NCI-H460 (cell line): ENCODE results near the gene MDH1B. TPM values are rescaled to one million over a fixed set of nuclear protein-coding genes. Genes with fewer than 3 reads are reported as not detected.
A peak's percentile ranks its signal among the peaks of the same experiment; 100 is the strongest.
"Not testable (repeated sequence)": the region's sequence is repeated elsewhere in the genome, so short reads cannot be mapped to it uniquely, and the experiment has no call there.

Source experiments
- DNase-seq: peaks from one replicate; pipeline ENCODE4 v3.0.0-alpha.2; 2016; ENCODE audit warnings: low read depth; ENCODE audit errors: extremely low read depth
- polyA plus RNA-seq: library from polyadenylated mRNA; depleted of rRNA; stranded (reverse); fragments of >200 nt; gene quantifications from 2 replicates; pipeline ENCODE4 v1.2.3, GENCODE V29; 2014; cell fraction: nucleus; rRNA removed
- total RNA-seq: library from RNA; depleted of rRNA; stranded (reverse); fragments of >200 nt; shearing (Covaris generic); gene quantifications from 2 replicates; pipeline ENCODE4 v1.2.3, GENCODE V29; 2014; rRNA removed

Gene MDH1B
- total RNA-seq = 0.35 and 0.64 TPM in 2 replicates
- 0.19 and 1.4 TPM in 2 replicates for polyA plus RNA-seq

DNA sequence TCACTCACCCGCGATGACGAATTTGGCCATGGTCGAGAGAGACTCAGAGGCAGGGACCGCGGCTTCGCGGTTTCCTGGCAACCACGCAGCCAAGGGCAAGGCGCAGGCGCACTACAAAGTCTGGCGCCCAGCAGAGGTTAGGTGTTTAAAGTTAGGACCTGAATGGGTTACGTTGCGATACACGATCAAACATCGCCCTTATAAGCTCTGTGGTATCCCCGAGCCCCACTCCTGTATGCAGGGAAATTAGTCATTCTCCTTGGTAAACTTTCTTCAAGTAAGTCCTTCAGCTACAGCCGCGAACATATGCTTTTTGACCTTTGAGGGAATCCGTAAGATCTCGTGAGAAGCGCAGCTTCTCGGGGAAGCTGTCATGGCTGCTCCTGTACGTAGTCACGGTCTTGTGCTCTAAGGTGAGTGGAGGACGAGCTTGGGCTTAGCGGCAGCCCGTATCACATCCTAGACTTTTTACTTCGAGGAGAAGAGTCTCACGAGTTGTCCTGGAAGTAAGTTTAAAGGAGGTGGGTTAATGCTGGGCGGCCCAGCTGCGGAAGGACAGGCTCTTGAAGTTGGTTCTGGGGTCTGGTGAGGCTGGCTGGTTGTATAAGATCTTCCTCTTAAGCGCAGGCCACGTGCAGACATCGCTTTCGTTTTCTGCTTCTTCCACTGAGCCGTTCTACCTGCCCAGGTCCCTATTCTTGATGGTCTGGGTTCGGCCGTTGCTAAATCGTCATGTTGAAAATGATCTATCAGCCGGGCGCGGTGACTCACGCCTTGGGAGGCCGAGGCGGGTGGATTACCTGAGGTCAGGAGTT is at the start of gene MDH1B, which contains the start of gene FASTKD2:
TSS of gene MDH1B (minus strand) at position 87 of the 815 bp plus-strand sequence. CDS start at position 30, 57 bp downstream.
TSS of gene FASTKD2 (plus strand) at position 365 of the 815 bp plus-strand sequence. CDS start 1,088 bp downstream, outside the sequence.
- DNase-seq = peak; percentile 90

DNA sequence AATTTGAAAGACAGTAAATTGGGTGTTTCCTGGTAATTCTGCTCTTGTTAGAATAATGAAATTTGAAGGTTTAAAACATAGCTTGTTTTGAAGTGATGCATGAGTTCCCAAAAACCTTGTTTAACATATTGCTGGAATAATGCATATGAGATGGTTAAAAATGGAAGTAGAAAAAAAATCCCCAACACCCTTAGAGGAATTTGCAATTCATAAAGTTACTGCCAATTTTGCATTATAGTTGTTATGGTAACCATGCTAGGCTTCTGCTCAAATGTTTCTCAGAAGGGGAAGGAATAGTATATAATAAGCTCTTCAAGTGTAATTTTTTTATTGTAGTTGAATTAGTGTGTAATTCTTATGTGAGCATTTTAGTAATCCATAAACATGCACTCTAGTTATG is 49.4 kb upstream of the MDH1B start:
- no peak for DNase-seq

DNA sequence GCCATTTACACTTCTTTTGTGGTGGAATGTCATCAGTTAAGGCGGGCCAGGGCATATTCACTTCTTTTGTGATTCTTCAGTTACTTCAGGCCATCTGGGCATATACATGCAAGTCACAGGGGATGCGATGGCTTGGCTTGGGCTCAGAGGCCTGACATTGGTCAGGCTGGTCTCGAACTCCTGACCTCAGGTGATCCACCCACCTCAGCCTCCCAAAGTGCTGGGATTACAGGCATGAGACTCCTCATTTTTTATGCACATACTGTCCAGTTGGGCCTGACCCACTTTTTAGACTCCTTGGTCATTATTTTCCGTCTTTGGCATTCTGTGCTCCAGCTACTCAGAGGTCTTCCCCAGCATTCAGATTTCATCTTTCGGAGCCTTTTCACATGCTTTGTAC is 47.3 kb upstream of the MDH1B start:
- not testable (repeated sequence) for DNase-seq

DNA sequence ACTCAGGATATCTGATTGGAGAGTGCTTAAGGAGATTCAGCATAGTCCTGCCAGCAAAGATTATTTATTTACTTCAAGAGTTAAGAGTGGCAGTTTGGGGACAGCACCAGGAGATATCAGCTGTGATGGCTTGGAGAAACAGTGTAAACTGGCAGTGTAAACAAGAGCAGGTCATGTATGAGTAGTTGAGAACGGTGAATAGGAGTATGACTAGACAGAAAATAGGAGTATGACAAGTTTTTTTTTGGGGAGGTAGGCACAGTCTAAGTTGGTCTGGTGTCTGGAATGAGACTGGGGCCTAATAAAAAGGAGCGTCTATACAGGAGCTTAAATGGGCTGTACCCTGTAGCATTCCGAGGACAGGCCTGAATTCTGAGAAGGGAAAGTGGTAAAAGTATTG is 42.5 kb upstream of the MDH1B start:
- DNase-seq = not testable (repeated sequence)

DNA sequence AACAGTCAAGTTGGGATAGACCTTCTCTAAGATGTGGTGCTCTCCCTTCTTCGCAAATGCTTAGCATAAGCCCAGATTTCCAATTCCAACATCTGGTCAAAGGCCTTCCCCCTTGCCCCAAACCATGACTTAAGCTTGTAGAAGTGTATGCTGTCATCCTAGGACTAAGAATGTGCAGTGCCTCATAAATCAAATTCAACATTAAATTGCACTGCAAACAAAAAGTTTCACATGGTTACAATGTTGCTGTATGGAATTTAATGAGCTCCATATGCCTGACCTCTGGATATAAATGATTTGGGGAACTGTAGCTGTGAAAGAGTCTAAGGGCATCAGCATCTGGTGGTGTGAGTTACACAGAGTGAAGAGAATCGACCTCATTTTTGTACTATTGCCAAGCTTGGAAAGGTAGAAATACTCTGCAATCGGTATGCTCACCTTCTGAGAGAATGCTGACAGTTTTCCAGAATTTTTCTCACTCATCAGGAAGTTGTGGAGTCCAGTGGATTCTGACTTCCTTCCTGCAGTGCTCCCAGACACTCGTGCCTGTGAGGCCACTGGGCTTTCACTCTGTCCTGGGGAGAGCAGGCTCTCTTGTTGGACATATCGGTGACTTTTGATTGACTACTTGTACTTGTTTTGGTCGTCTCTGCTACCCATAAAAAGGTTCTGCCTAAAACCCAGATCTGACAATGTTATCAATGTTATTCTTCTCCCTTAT is 40.9 kb upstream of the MDH1B start:
- no peak for DNase-seq

DNA sequence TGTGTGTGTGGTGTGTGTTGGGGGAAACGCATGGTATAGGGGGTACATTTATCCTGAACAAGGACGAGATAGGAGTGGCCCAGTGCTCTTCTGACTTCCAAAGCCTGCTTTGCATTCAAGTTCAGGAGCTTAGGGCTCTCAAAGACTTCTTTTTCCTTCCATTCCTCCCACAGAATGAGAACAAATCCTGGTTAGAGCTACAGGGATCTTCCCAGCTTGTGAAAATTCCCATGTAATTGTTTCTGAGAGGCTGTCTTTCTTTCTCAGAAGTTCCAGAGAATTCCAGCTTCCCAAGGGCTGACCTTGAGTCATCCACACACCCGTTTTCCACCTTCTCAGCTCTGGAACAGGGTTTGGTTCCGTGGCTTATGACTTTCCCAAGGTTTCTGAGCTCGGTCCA is 39.2 kb upstream of the MDH1B start:
- DNase-seq = no peak

DNA sequence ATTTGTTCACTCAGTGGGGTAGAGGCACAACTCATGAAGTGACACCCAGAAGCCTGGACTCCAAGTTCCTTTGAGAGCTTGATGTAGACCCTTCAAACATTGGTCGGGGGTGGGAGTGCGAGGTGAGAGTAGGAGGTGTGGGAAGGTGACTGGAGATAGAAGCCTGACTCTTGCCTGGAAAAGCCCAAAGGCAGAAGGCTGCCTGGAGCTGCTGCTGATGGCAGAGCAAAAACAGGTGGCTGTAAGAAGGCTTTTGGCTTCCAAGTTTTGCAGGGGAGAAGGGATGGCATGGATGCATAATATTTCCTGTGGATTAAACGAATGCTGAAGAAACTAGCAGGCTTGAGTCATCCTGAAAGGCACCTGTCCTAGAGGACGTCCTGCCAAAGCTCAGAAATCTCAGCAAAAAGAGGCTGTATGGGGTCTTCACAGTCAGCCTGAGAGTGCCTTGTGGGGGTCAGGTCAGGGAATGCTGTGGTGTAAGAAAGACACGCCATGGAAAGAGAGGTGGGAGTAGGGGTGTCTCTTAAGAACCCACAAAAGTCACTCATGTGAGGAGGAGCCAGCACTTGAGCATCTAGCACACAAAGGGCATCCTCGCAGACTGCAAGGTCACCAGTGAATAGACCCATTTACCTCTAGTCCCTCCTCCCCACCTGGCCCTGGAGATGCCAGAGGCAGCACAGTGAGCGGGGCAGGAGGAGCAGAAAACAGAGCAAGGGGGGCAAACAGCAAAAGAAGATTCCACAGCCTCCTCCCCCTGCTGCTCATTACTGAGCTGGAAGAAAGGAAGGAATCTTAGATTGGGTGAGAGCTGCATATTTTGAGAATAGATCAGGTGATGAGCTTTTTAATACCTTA is 37.8 kb upstream of the MDH1B start:
- DNase-seq = no peak

DNA sequence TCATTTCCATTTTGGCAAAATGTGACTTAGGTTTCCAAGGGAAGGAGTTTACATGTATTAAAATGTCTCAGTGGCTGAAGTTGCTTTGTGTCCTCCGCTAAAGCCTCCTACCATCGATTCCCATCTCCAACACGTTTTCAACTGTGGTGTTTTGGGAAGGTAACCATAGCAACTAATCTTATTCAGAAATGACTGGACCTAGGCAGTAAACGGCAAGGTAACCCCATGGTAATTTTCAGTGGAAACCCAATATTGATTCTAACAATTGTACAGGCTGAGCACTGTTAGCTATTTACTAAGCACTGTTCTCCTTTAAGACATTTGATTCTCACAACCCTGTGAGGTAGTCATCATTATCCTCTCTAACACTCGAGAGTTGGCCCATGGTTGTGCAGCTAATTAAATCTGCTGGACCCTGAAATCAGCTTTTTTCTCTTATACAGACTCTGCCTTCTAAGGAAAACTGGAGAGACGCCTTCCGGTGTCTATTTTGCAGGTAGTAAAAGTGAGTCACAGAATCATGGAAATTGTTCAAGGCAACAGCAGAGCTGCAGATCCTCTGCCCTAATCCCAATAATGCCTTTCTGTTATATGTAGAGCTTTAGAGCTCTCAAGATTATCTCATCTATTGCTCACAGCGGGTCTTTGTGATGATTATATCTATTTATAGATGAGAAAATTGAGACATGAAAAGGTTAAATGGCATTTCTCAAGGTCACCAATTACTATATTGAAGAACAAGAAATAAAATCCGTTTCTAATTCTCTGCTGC is 36.5 kb upstream of the MDH1B start:
- no peak for DNase-seq

DNA sequence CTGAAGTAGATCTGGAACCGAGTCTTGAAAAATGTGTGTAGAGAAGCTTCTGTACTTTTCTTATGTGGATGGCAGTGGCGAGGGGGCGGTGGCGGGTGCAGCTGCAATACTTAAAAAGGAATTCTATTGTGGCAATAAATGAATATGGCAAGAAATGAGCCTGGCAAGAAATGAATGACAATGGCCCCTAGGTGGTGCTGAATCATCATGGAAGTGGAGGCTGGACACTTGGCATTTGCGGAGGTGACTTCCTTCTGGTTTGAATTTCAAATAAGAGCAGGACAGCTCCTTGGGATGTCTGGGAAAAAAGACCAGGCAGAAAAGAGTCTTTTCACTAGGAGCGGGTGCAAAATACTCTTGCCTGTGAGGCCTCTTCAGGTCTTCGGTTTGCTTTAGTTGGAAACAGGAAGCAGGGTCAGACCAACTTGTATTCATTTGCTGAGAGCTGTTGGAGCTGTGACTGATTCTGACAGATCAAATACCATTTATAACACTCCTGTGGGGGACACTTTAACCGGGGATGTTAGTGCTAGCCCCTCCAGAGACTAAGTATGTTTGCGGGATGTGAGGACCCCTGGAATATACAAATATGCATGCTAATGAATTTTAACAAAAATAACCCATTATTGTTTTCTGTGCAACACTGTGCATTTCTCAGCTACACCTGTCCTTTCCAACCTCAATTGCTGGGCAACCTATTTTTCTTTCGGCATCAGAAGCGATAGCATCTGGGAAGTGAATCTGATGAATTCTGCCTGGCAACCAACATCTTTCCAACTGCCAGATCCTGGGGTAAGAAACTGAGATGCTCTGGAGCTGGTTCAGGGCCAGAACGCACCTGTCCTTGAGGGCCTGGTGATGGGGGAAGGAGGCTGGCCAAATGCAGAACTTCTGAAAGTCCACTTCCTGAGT is 35.6 kb upstream of the MDH1B start:
- DNase-seq = peak; percentile 73

DNA sequence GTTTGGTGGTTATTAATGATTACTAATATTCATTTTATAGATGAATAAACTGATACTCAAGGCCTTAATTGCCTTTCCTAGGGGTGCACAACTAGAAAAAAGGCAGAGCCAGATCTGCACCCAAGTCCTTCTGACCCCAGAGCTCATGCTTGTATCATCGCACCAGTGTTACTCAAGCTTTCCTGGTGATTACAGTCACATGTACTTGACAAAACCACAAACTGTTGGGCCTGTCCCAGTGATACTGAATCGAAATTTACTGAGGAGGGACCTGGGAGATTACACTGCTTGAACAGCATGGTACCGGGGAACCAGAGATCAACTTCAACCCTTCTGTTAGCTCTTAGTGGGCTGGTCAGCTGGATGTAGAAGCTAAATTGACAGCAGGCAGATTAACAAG is 34.0 kb upstream of the MDH1B start:
- peak; percentile 47 for DNase-seq

DNA sequence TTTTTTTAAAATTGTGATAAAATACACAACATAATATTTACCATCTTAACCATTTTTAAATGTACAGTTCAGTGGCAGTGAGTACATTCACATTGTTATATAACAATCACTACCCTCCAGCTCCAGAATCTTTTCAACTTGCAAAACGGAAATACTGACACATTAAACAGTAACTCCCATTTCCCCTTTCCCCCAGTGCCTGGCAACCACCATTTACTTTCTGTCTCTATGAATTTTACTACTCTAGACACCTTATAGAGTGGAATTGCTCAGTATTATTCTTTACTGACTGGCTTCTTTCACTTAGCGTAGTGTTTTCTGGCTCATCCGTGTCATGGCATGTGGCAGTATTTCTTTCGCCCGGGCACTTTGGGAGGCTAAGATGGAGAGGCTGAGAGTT is 32.9 kb upstream of the MDH1B start:
- DNase-seq = no peak

DNA sequence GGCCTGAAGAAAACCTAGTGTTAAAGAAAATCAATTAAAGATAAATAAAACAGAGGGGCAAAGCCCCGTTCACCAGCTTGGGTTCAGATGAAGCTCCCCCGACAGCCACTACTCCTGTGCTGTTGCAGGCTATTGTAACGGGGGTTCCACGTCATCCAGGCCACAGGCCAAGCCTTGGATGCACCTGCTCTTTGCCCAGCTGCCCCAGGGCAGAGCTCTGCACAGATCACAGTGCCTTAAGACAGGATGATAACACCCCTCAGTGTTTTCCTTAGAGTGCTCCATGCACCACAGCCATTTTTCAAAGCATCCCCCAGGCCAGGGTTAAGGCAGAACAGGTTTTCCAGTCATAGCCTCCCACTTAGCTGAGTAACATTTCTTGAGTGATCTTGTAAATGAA is 32.2 kb upstream of the MDH1B start:
- no peak for DNase-seq

DNA sequence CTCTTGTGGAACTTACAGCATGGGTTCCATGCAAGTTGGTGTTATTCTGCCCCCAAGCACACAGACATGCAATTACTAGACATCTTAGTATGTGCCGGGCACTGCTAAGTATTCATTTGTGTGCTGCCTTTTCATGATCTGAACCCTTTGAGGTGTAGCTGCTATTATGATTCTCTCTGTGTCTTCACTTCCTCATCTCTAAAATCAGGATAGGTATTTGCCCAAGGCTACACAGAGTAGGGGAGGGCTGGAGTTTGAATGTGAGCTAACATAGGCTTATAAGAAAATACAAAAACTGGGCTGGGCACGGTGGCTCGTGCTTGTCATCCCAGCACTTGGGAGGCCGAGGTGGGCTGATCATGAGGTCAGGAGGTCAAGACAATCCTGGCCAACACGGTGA is 27.5 kb upstream of the MDH1B start:
- no peak for DNase-seq

DNA sequence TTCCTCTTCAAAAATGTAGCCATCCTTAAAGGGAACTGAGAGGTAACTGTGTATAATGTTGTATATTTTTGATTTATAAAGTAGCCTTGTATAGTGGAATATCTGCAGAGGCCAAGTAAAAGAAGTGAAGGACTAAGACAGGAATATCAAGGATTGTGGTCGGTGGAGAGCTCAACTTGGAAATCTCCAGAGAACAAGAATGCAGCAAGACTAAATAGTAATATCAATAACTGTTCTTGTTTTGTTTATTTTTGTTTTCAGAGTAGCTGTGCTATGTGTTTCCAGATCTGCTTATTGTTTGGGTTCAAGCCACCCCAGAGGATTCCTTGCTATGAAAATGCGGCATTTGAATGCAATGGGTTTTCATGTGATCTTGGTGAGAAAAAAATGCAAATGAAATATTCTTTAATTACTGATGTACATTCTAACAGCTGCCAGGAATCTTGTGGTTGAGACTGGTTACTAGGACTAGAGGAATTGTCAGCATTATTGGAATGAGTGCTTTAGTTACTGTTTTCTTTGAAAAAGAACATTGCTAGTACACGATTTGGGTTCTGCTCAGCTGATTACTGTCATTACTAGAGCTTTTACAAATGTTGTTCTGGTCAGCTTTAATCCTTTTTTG is 25.3 kb upstream of the MDH1B start:
- DNase-seq = no peak

DNA sequence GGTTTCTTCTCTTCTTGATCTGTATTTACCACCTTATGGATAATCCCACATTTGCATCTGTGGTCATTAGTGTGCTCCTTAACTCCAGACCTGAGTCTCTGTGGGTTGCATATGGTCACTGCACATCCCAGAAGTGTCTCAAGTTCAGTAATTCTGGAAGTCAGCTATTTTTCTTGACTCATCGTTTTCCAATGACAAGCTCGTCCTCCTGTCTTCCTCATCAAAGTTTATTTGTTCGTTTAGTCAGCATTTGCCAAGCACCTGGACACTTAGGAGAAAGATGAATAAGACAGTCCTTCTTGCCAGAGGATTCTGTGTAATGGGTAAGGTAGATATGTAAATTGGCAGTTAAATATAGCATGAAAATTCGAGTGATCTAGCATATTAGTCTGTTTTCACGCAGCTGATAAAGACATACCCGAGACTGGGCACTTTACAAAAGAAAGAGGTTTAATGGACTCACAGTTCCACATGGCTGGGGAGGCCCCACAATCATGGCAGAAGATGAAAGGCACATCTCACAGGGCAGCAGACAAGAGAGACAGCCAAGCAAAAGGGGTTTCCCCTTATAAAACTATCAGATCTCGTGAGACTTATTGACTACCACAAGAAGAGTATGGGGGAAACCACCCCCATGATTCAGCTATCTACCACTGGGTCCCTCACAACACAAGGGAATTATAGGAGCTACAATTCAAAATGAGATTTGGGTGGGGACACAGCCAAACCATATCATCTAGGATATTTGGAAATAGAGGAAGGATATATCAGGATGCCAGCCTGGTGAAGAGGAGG is 19.6 kb upstream of the MDH1B start:
- DNase-seq = no peak

DNA sequence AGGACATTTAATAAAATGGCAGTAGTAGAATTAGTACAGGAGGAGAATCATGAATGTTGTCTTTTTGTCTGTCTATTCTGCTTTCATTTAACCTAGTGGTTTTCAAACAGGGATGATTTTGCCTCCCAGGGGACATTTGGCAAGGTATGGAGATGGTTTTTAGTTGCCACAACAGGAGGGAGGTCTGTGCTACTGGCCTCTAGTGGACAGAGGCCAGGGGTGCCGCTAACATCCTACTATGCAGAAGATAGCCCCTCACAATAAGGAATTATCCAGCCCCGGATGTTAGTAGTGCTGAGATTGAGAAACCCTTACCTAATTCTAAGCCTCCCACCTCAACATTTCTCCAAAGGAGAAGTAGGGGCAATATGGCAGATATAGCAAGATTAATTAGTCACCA is 18.6 kb upstream of the MDH1B start:
- DNase-seq = no peak

DNA sequence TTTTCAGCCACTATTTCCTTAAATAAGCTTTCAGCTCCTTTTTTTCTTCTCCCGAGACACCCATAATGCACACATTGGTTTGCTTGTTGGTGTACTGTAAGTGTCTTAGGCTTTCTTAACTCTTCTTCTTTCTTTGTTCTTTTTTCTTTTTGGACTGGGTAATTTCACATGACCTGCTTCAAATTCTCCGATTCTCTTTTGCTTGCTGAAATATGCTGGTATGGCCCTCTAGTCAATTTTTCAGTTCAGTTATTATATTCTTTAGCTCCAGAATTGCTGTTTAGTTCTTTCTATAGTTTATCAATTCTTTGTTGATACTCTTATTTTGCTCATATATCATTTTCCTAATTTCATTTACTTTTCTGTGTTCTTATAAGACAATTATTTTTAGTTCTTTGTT is 15.5 kb upstream of the MDH1B start:
- DNase-seq = no peak

DNA sequence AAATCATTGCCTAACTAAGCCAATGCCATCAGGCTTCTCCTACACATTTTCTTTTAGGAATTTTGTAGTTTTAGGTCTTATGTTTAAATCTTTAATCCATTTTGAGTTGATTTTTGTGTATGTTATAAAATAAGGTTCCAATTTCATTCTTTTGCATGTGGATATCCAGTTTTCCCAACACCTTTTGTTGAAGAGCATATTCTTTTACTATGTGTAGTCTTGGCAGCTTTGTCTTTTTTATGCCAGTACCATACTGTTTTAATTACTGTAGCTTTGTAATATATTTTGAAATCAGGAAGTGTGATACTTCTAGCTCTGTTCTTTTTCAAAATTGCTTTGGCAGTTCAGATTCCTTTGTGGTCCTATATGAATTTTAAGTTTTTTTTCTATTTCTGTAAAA is 11.3 kb upstream of the MDH1B start:
- no peak for DNase-seq
